Hepatic stellate cell (primary cell): Measurements from ENCODE around the gene ASPHD2.

ENCODE experiments used
- DNase-seq: peaks from one replicate; pipeline ENCODE4 v3.0.0; 2011; ENCODE audit warnings: low spot score

The ASPHD2 gene

DNA sequence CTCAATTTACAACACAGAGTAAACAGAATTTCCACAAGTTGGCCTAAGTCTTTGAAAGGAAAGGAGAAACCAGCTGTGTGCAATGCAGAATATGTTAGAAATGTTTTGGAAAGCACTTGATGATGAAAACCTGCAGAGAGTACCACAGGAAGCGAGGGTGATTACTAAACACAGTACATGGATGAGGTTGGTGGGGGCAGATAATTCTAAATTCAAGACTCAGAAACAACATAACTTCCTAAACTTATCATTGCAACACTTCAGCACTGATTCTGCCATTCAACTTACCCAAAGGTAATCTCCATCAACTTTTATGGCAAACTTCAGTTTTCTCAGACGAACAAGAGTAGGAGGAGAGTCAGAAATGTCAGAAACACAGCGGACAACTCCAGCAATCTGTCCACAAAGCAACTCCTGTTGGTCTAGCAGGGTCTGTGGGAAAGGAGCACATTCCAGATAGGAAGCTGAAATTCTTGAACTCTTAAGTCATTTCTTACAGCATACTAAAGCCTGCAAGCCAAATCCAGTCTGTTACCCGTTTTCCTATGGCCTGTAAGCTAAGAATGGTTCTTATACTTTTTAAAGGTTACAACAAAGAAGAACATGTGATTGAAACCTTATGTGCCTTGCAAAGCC lies 47.8 kb downstream of the ASPHD2 start:
- peak; percentile 48 for DNase-seq

DNA sequence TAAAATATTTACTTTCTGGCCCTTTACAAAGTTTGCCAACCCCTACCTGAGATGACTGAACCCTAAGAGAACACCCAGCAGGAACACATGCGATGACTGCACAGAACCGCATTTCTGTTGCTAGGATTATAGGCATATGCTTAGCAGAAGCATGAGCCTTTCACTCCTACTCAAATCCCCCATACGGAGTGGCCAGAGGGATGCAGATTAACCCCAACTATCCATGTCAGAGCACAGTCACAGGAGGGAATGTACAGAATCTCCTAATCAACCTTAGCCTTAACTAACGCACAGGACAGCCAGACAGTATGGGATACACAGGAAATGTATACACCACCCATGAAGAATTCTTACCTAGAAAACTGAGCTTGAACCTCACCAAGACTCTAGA lies 48.3 kb downstream of the ASPHD2 start:
- no peak for DNase-seq

DNA sequence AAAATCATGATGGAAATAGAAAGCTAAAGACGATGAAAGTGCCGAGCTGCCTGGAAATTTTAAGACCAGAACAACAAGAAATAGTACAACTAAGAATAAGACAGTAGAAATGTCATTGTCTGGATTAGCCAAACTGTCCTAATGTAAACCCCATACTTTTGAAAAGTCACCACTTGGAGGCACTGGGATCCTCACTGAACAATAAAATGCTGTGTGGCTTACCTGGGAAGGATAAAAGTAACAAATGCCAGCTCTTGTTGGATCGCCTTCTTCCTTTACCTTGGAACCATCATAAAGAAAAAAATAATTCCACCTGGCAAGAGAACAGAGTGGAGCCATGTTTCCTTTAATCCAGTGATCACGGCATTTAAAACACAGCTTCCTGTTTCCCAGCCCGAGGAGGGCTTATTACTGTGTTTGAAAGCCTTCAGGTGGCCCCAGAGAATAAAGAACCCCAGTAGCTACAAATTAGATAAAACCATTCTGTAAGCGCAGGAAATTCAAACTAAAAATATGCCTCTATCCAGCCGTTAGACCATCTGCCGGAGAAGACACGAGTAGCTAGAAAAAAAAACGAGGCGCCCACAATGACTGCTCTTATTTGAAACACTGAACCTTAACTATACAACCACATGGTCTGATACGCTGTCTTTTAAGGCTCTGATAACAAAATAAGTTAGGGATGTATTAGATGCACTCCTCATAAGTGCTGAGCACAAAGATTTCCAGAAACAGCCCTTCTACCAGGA lies 50.2 kb downstream of the ASPHD2 start:
- DNase-seq, result no peak

DNA sequence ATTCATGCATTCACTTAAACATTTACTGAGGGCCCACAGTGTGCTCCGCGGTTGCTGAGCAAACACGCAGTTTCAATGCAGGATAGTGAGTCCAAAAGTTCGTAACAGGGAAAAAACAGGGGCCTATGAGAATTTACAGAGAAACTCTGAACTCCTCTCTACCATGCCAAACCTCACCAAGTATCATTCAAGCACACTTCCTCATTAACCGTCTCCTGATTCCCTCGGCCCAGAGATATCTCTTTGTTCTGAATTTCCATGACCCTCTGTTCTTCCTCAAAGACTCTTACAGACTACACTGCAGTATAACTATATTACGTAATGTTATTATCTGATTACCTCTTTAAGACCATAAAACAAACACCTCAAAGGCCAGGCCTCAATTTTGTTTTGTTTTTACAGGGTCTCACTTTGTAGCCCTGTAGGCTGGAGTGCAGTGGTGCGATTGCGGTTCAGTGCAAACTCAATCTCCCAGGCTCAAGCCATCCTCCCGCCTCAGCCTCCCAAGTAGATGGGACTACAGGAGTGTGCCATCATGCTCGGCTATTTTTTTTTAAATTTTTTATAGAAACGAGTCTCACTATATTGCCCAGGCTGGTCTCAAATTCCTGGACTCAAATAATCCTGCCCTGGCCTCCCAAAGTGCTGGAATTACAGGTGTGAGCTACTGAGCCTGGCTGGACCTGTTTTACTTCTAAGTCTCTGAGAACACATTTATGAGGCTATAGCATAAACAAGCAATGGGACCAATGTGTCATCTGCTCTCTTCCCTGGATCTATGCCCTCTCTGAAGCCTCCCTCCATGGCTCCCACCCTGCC lies 50.9 kb downstream of the ASPHD2 start:
- no peak for DNase-seq

DNA sequence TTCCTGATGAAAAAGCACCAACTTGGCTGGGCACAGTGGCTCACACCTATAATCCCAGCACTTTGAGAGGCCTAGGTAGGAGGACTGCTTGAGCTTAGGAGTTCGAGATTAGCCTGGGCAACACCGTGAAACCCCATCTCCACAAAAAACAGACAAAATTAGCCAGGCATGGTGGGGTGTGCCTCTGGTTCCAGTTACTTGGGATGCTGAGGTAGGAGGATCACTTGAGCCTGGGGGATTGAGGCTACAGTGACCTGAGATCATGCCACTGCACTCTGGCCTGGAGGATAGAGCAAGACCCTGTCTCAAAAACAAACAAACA lies 51.5 kb downstream of the ASPHD2 start:
- DNase-seq, result no peak

DNA sequence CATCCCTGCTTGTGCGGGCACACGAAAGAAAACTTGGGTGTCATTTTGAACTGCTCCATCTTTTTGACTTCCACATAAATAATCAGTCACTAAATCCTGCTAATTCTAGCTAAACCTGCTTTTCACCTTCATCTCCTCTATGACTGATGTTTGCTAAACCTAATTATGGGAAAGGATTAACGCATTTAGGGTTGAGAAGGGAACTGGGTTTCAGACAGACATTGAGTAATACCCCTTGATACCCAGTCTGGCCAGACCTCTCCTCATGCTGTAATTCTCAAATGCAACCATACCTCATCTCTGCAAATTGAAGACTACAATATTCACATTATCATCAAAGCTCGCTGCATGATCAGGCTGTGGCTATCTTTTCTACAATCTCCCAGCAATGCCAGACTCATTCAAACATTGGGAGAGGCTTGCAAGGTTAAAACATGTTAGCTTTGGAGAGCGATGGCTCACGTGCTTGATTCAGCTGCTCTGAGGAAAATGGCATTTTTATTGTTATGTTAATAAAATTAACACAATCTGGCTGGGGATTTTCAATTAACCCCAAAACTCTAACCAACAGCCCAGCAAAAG lies 52.1 kb downstream of the ASPHD2 start:
- no peak for DNase-seq

DNA sequence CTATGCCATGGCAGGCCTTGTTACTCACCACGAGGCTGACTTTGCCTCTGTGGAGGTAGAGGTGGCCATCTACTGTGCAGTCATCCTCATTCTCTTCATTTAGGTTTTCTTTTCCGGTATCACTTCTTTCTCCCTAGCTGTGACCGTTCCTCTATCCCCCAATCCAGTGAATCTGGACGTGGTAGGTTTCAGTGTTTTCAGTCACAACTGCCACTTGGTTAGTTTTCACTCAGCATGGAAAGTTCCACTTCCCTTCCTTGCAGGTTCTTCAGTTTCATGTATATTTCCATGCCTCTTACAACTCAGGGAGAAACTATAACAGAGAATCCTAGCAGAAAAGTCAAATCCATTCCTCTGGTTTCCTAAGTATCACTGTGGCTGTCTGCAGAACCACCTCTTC lies 52.6 kb downstream of the ASPHD2 start:
- no peak for DNase-seq

DNA sequence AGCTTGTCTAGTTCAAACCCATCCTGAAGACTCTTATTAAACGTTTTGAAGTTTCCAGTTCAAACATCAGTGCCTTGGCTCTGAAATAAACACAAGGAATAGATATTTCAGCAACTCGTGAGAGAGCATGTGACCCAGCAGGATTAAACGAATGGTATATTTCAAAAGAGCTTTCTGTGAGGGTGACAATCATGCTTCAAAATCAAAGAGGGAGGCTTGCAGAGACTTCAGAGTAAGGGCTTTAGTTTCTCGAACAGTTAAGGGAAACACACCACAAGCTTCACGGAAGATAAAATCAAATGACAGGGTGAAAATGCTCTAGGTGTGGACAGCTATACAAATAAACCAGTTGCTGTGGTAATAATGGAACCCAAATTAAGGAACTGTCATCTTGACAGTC lies 53.1 kb downstream of the ASPHD2 start:
- no peak for DNase-seq

DNA sequence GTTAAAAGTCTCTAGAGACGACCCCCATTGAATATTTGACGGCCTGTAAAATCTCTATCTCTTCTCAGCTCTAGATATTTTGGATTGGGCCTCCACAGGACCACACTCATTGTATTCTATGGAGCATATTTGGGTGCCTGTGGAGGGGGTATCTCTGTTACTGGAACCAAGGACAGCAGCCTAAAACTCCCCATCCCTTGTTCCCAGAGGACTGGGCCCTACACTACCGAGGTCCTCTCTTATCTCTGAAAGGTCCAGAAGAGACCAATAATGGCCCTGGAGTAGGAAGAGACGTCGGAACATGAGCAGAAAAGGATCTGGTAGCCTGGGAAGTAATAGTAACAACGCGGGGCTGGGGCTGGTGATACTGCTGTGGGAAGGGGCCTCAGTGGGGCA lies 54.0 kb downstream of the ASPHD2 start:
- DNase-seq, result no peak

DNA sequence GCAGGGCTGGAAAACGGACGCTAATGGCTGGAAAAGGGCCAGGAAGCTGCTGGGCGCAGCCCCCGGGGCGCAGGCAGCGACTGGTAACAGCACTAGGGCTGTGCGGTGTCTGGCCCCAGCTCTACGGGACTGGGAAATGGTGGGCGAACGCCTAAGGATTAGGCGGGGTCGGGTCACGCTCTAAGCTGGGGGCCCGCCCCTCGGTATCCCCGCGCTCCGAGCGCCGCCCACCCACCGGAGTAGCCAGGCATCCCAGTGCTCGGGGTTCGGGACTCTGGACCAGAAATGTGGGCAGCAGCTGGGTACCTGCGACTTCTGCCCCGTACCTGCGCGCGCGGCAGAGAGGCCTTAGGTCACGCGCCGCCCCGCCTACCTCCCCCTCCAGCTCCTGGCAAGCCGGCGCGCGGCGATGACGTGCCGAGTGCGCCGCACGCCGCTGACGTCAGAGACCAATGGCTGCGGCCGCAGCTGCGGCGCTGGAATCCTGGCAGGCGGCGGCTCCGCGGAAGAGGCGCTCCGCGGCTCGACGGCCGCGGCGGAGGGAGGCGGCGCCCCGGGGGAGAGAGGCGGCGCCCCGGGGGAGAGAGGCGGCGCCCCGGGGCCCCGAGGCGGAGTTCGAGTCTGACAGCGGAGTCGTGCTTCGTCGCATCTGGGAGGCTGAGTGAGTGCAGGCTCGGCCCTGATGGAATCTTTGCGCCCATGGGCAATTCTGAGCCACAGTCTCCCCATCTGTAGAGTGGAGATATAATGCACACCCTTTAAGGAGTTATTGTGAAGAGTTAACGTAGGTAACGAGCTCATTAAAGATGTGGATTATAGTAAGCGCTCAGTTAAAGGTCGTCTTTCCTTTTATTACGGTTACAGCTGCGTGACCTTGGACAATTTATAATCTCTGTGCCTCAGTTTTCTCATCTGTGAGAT lies 54.6 kb downstream of the ASPHD2 start, which contains the start of the genes HPS4 and SRRD:
Gene HPS4 (minus strand): TSS at position 345 of the 921 bp plus-strand sequence. CDS start 2,021 bp downstream, outside the sequence.
Gene SRRD (plus strand): TSS at position 439 of the 921 bp plus-strand sequence. CDS start 14 bp downstream, at position 453.
- peak; percentile 91 for DNase-seq

DNA sequence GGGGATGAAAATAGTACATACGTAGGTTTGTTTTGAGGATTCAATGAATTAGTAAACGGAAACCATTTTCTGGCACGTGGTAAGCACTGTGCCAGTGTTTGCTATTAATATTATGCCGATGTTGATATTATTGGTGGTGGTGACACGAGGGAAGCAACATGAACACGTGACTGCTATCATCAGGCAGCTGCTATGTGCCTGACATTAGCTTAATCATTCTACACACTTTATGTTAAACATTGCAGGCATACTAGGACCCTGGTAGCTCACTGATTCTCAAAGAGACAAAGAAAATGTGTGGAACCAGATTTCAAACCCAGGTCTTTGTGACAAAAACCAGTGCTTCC lies 55.3 kb downstream of the ASPHD2 start:
- no peak for DNase-seq

DNA sequence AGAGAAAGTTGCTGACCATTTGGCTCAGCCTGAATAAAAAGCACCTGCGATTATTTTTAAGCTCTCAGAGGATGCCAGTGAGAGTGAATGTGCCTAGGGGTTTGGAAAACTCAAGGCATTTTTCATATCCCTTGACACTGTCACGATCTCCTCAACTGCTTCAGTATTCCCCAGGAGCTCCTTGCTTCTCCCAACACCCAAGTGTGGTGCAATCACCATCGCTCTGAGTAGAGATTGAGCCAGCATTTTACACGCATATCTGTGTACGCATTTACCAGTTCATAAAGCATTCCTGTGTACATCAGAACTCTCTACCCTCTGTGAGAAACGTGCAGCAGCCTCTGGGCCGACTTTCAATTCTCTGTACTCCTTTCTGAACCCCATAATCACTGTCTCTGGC lies 56.0 kb downstream of the ASPHD2 start:
- no peak for DNase-seq

DNA sequence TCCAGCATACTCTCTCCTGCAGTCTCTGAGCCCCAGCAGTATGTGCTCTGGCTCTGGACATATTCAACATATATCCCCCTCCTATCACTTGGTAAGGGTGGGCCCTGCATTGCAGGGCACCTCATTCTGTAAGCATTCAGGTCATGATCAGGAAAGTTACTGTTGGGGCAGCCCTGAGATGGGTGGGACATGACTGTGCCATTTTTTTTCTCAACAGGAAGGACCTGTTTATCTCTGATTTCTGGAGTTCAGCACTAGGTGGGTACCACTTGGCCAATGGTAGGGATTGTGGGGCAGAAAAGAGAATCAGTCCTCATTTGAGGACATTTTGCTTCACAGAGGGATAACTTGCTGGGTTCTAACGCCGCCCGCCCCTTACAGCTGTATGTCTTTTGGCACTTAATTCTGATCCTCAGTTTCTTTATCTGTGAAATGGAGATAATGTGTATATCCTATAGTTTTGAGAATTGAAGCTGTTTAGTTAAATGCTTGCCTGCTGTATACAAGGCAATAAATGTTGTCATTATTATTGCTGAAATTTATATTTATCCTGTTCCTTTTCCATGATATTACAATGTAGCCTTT lies 56.8 kb downstream of the ASPHD2 start:
- no peak for DNase-seq

DNA sequence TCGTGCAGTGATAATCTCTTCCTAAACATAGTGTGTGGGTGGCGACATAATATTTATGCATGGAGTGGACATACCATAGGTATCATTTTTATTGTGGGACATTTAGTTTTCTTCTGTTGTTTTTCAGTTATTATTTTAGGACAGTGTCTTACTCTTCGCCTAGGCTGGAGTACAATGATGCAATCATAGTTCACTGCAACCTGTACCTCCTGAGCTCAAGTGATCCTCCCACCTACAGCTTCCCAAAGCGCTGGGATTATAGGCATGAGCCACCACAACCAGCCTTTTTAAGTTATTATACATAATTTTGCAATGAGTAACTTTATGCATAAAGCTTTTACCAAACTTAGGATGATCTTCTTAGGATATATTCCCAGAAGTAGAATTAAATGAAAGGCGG lies 57.3 kb downstream of the ASPHD2 start:
- no peak for DNase-seq

DNA sequence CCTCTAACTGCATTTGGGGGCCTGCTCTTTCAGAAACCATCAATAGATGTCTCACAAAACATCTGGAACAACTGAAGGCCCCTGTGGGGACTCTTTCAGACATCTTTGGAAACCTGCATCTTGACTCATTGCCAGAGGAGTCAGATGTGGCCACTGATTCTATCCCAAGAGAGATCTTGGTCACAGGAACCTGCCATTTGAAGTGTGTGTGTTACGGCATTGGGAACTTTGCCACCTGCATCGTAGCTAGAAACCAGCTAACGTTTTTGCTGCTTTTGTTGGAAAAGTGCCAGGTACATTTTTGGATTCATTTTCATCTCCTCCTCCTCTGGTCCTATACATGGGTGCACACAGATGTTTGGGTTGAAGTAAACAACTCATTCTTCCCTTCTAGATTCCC lies 58.9 kb downstream of the ASPHD2 start:
- no peak for DNase-seq

DNA sequence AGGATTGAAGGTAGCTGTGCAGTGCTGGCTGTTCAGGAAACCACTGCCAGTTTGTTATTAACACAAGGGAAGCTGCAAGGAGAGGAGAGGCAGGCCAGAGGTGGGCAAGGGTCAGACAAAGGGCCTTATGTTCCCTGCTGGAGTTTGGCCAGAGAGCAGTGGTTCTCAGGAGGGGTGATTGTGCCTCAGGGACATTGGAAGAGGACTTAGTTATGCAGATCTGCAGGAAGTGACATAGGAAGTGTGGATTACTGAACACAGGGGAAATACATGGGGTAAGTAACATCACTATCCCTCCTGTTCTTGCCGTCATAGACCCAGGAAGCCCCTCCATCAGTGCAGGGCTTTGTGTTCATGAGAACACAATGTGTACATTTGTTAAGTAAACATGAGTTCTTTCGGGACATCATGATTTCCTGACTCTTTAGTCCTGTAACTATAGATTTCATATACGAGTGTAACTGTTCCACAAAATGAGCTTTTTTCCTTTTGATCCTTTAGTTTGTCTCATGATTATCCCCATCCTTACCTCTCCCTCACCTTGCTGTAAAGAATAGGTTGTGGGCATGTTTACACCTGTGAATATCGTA lies 60.5 kb downstream of the ASPHD2 start:
- no peak for DNase-seq

DNA sequence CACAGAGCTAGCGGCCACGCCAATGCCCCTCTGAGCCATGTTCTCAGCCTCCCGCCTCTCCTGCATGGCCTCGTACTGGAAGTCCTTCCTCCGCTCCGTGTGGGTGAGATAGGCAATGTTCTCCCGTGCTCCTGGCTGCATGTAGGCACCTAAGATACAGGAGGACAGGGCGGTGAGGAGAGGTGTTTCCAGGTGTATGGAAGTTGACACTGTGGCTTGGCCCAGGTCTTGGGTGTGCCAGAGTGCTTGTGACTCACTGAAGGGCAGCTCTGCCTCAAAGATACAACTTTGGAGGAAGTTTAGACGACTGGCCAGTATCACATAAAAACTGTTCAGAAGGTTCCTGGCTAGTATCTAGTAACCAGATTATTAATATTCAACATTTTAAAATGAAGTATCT lies 63.2 kb downstream of the ASPHD2 start:
- DNase-seq, result no peak

DNA sequence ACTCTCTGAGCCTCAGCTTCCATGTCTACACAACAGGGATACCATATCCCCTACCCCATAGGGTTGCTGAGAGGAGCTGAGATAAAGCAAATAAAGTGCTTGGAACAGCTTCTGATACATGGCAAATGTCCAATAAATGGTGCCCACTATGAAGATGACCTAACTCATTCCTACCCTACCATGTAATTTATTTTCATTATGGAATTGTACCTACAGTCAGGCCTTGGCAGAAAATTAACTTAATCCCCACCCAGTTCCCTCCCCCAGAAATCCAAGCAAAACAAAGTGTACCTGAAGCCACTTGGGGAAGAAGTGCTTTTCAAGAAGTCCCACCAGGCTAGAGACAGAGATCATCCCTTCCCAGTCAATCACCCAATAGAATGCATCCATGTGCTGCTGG lies 65.4 kb downstream of the ASPHD2 start:
- no peak for DNase-seq
